ENCODE results near the gene TSSC4. TPM values are rescaled to one million over a fixed set of nuclear protein-coding genes. Genes with fewer than 3 reads are reported as not detected.
A peak's percentile ranks its signal among the peaks of the same experiment; 100 is the strongest.

TSSC4 gene
- total and polyA plus RNA-seq, 8 donors = 9.4 to 147 (median 53.2) TPM

GRCh38 chr11:2391181-2391975, 9.2 kb upstream of the TSSC4 start:
- WGBS, 5 donors = 79 to 94% (median 91%) methylated on average over 10 to 20 of the region's 20 CpGs
- no peak for DNase-seq
- no peak overlapping the region for H3K4me3 ChIP-seq
- no peaks in the 10 kb centered on the region for H3K9me3 ChIP-seq
- no peaks in the 10 kb centered on the region for H3K27me3 ChIP-seq
- H3K4me1 ChIP-seq = peaks cover 50 to 83% (median 66%) of the 10 kb centered on the region in 4 donors
- TF ChIP-seq POLR2A (IDR thresholded peaks at IDR 0.05) (no peak), EP300 (IDR thresholded peaks at IDR 0.05) (no peak)
- TF ChIP-seq, protein P1, sequence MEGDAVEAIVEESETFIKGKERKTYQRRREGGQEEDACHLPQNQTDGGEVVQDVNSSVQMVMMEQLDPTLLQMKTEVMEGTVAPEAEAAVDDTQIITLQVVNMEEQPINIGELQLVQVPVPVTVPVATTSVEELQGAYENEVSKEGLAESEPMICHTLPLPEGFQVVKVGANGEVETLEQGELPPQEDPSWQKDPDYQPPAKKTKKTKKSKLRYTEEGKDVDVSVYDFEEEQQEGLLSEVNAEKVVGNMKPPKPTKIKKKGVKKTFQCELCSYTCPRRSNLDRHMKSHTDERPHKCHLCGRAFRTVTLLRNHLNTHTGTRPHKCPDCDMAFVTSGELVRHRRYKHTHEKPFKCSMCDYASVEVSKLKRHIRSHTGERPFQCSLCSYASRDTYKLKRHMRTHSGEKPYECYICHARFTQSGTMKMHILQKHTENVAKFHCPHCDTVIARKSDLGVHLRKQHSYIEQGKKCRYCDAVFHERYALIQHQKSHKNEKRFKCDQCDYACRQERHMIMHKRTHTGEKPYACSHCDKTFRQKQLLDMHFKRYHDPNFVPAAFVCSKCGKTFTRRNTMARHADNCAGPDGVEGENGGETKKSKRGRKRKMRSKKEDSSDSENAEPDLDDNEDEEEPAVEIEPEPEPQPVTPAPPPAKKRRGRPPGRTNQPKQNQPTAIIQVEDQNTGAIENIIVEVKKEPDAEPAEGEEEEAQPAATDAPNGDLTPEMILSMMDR (IDR thresholded peaks at IDR 0.05) = no peak
- H3K36me3 ChIP-seq = peaks cover 47 to 69% (median 62%) of the 10 kb centered on the region in 4 donors
- peak overlapping the region; percentile 9 to 99 (median 76) for H3K27ac ChIP-seq
- intact Hi-C loops (cut with DNase I; ENCODE audit: low total_unique reads) = no loop called here

GRCh38 chr11:2392241-2392959, 8.2 kb upstream of the TSSC4 start:
- DNase-seq = no peak

DNA sequence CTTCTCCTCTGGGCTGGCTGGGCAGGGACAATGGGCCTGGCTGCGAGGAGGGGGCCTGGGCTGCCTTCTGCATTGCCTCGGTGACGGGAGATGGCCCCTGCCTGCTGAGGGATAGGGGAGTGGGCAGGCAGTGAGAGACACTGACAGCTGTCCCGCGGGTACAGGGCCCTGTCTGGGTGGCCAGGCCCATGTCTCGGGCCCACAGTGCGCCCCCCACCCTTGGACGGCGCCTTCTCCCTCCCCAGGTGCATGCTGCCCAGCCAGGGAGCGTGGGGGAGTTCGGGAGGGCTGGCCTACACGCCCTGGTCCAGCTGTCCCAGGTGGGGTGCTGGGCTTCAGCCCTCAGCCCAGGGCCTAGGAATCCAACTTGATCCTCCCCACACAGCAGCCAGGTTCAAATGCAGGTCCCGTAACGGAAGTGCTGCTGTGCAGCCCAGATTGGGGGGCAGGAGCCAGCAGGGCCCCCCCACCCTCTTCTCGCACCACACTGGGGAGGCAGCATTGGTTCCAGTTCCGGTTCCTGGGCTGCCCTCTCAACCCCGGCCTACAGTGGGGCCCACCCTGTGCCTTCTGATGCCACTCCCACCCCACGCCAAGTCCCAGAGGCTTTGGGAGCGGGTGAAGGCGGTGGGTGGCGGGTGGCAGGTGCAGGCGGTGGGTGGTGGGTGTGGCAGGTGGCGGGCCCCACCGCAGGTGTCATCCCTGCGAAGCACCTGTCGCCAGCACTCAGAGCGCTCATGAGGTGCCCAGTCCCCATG, 7.3 kb upstream of the TSSC4 start:
- no peak for DNase-seq
- Histone ChIP-seq H3K9me3 (no peaks in the 10 kb centered on the region), H3K27ac (peak overlapping the region in 3 of 5 donors; percentile 76 to 99 (median 80)), H3K36me3 (peaks cover 58 to 83% (median 81%) of the 10 kb centered on the region in 4 donors), H3K4me3 (no peak overlapping the region), H3K4me1 (peaks cover 31 to 67% (median 47%) of the 10 kb centered on the region in 4 donors), H3K27me3 (no peaks in the 10 kb centered on the region)
- WGBS, 5 donors = 86 to 92% (median 88%) methylated on average over 18 to 27 of the region's 27 CpGs
- intact Hi-C loops (cut with DNase I; ENCODE audit: low total_unique reads) = no loop called here
- no peak for TF ChIP-seq POLR2A (IDR thresholded peaks at IDR 0.05)
- TF ChIP-seq EP300 (IDR thresholded peaks at IDR 0.05) = no peak
- no peak for TF ChIP-seq POLR2AphosphoS5 (IDR thresholded peaks at IDR 0.05)
- TF ChIP-seq, protein P1 (IDR thresholded peaks at IDR 0.05) = no peak

More at GRCh38 chr11:2392241-2392959, 8.2 kb upstream of the TSSC4 start:
- WGBS, 5 donors = 79 to 87% (median 82%) methylated on average over 21 to 26 of the region's 26 CpGs
- peaks cover 40 to 73% (median 56%) of the 10 kb centered on the region in 4 donors for H3K4me1 ChIP-seq
- intact Hi-C loops (cut with DNase I; ENCODE audit: low total_unique reads) = no loop called here
- peaks cover 57 to 74% (median 72%) of the 10 kb centered on the region in 4 donors for H3K36me3 ChIP-seq
- no peaks in the 10 kb centered on the region for H3K9me3 ChIP-seq
- no peaks in the 10 kb centered on the region for H3K27me3 ChIP-seq
- no peak overlapping the region for H3K4me3 ChIP-seq
- H3K27ac ChIP-seq = peak overlapping the region in 4 of 5 donors; percentile 65 to 99 (median 78)
- TF ChIP-seq POLR2AphosphoS5 (IDR thresholded peaks at IDR 0.05) (no peak), POLR2A (IDR thresholded peaks at IDR 0.05) (no peak)

DNA sequence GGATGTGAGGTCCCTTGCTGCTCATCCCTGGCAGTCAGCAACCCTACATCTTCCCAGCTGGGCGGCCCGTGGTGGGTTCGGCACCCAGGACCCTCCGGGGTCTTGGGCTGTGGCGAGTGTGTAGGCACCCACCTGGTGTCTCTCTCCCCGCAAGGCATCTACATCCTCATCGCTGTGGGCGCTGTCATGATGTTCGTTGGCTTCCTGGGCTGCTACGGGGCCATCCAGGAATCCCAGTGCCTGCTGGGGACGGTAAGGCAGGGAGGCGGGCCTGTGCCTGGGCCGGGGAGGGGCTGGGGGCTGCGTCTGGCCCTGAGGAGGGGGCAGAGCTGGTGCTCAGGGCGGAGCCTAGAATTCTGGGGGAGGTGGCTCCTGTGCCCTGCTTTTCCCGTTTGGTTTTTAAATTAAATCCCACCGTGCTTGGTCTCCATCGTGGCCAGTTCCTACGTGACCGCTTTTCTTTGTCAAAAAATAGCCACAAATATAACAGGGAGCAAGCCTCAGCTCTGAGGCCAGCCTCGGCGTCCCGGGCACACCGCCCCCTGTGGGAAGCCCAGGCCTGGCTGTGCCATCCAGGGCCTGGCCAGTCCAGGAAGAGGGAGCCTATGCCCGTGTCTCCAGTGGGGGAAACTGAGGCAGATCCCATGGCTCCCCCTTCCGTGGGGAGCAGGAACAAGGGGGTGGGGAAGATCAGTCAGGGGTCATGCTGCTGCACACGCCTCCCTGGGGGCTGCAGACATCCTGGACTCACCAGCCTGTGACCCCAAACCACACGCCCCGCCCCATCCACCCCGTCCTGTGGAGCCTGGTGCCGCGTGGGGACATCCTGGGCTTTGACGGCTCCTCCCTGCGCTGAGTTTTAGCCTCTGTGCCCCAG, 6.4 kb upstream of the TSSC4 start:
- Histone ChIP-seq H3K4me3 (no peak overlapping the region), H3K36me3 (peaks cover 58 to 90% (median 86%) of the 10 kb centered on the region in 4 donors), H3K27ac (peak overlapping the region in 3 of 5 donors; percentile 10 to 99 (median 80)), H3K27me3 (no peaks in the 10 kb centered on the region), H3K9me3 (no peaks in the 10 kb centered on the region), H3K4me1 (peaks cover 26 to 67% (median 47%) of the 10 kb centered on the region in 4 donors)
- TF ChIP-seq POLR2AphosphoS5 (IDR thresholded peaks at IDR 0.05) = no peak
- TF ChIP-seq, protein P1 (IDR thresholded peaks at IDR 0.05) = no peak
- TF ChIP-seq EP300 (IDR thresholded peaks at IDR 0.05) = no peak
- no peak for TF ChIP-seq POLR2A (IDR thresholded peaks at IDR 0.05)
- intact Hi-C loops (cut with DNase I; ENCODE audit: low total_unique reads) = no loop called here
- DNase-seq = no peak
- 78 to 84% (median 81%) methylated on average over 28 to 34 of the region's 34 CpGs for WGBS, 5 donors

All from stomach (tissue), 9 donors.